Measurements from ENCODE around the gene TLR8.

GRCh38 chrX:12934850-12935249 lies 28.4 kb downstream of the TLR8 start:
- no peak for TF ChIP-seq POLR2AphosphoS5 (IDR thresholded peaks at IDR 0.05; ENCODE audit: low read depth, low read length)
- TF ChIP-seq TAF1 (IDR thresholded peaks at IDR 0.05; ENCODE audit: borderline replicate concordance, insufficient read depth, low read length), result no peak
- TF ChIP-seq FOXP2 (optimal IDR thresholded peaks at IDR 0.05; ENCODE audit: borderline replicate concordance, extremely low read depth, extremely low read length, insufficient read depth), result no peak
